Mesenchymal stem cell (in vitro differentiated cells and primary cell): ENCODE data around the gene EDNRA.

Experiments used
- DNase-seq: peaks from one replicate; pipeline ENCODE4 v3.0.0-alpha.2; 2013
- H2AFZ ChIP-seq: one replicate; pipeline ENCODE4 v1.6.1; 2013; ENCODE audit warnings: low read depth, mild to moderate bottlenecking, control low read depth, inconsistent platforms, low read length, moderate library complexity
- H2AK5ac ChIP-seq: 2 replicates; pipeline ENCODE4 v1.6.1; 2013; ENCODE audit warnings: low read length, moderate library complexity, mild to moderate bottlenecking, inconsistent platforms; ENCODE audit not compliant: severe bottlenecking
- H2BK120ac ChIP-seq: one replicate; pipeline ENCODE4 v1.6.1; 2013; ENCODE audit warnings: low read depth, mild to moderate bottlenecking, inconsistent platforms, low read length, moderate library complexity
- H2BK12ac ChIP-seq, 2 experiments: one replicate each; pipeline ENCODE4 v1.6.1; 2013; ENCODE audit warnings: inconsistent platforms in 2 of 2, low read length in 2 of 2, mild to moderate bottlenecking in 2 of 2, moderate library complexity in 2 of 2, control low read depth in 1 of 2
- H2BK15ac ChIP-seq: one replicate; pipeline ENCODE4 v1.6.1; 2013; ENCODE audit warnings: mild to moderate bottlenecking, low read depth, inconsistent platforms; ENCODE audit not compliant: poor library complexity, severe bottlenecking
- H2BK5ac ChIP-seq: 2 replicates; pipeline ENCODE4 v1.6.1; 2013; ENCODE audit warnings: low read depth, mild to moderate bottlenecking, low read length, control low read depth, inconsistent platforms; ENCODE audit not compliant: poor library complexity, severe bottlenecking
- H3K14ac ChIP-seq, 2 experiments: one replicate each; pipeline ENCODE4 v1.6.1; 2013; ENCODE audit warnings: inconsistent platforms in 2 of 2, low read length in 2 of 2, control low read depth in 1 of 2, mild to moderate bottlenecking in 1 of 2, moderate library complexity in 1 of 2
- H3K18ac ChIP-seq, 2 experiments: one replicate each; pipeline ENCODE4 v1.6.1; 2013; ENCODE audit warnings: inconsistent platforms in 2 of 2, low read length in 2 of 2, control low read depth in 1 of 2, low read depth in 1 of 2, mild to moderate bottlenecking in 1 of 2
- H3K23ac ChIP-seq, 2 experiments: one replicate each; pipeline ENCODE4 v1.6.1; 2013; ENCODE audit warnings: inconsistent platforms in 2 of 2, low read length in 2 of 2, mild to moderate bottlenecking in 2 of 2, moderate library complexity in 2 of 2, control low read depth in 1 of 2
- H3K27ac ChIP-seq: 2 replicates; pipeline ENCODE4 v1.5.1; 2013; ENCODE audit warnings: mild to moderate bottlenecking, moderate library complexity, low read length, control low read depth, inconsistent platforms; ENCODE audit not compliant: poor library complexity, severe bottlenecking
- H3K27me3 ChIP-seq, 2 experiments: 2 replicates each; pipeline versions ENCODE4 v1.6.1 to v1.7.0; 2013; ENCODE audit warnings: low read length in 2 of 2, mild to moderate bottlenecking in 2 of 2, moderate library complexity in 2 of 2, control low read depth in 1 of 2, inconsistent platforms in 1 of 2; ENCODE audit not compliant: control insufficient read depth in 1 of 2, insufficient read depth in 1 of 2
- H3K36me3 ChIP-seq, 2 experiments: 2 replicates each; pipeline versions ENCODE4 v1.6.1 to v1.7.0; 2013; ENCODE audit warnings: low read length in 2 of 2, control low read depth in 1 of 2, inconsistent platforms in 1 of 2, low read depth in 1 of 2, mild to moderate bottlenecking in 1 of 2; ENCODE audit not compliant: insufficient read depth in 2 of 2, control insufficient read depth in 1 of 2
- H3K4ac ChIP-seq, 2 experiments: one replicate each; pipeline ENCODE4 v1.6.1; 2013; ENCODE audit warnings: inconsistent platforms in 2 of 2, low read length in 2 of 2, mild to moderate bottlenecking in 2 of 2, moderate library complexity in 2 of 2, control low read depth in 1 of 2, low read depth in 1 of 2
- H3K4me1 ChIP-seq: 2 replicates; pipeline ENCODE4 v1.6.1; 2013; ENCODE audit warnings: low read depth, low read length, control low read depth; ENCODE audit not compliant: control insufficient read depth, insufficient read depth
- H3K4me2 ChIP-seq: 2 replicates; pipeline ENCODE4 v1.6.1; 2013; ENCODE audit warnings: low read length, mild to moderate bottlenecking, inconsistent platforms; ENCODE audit not compliant: poor library complexity, severe bottlenecking
- H3K4me3 ChIP-seq, 2 experiments: 2 replicates each; pipeline versions ENCODE4 v1.5.1 to v1.7.0; 2013; ENCODE audit warnings: low read length in 2 of 2, mild to moderate bottlenecking in 2 of 2, control low read depth in 1 of 2, low read depth in 1 of 2; ENCODE audit not compliant: insufficient read depth in 1 of 2
- H3K79me1 ChIP-seq: replicated peaks from 2 replicates; pipeline ENCODE4 v1.6.1; 2013; ENCODE audit warnings: mild to moderate bottlenecking, control low read depth, low read length, inconsistent platforms; ENCODE audit not compliant: poor library complexity, severe bottlenecking
- H3K9ac ChIP-seq: 2 replicates; pipeline ENCODE4 v1.7.0; 2013; ENCODE audit warnings: mild to moderate bottlenecking, low read length, moderate library complexity
- H3K9me3 ChIP-seq: 2 replicates; pipeline ENCODE4 v1.7.0; 2013; ENCODE audit warnings: mild to moderate bottlenecking, low read length; ENCODE audit not compliant: control insufficient read depth
- H4K8ac ChIP-seq: one replicate; pipeline ENCODE4 v1.6.1; 2013; ENCODE audit warnings: inconsistent platforms, mild to moderate bottlenecking, low read length, moderate library complexity
- H4K91ac ChIP-seq: one replicate; pipeline ENCODE4 v1.6.1; 2013; ENCODE audit warnings: mild to moderate bottlenecking, low read length, inconsistent platforms
- WGBS: methylation state at CpG from one replicate; pipeline ENCODE4 v1.1.7; 2013; ENCODE audit warnings: mixed read lengths; 5-methylcytosine and 5-hydroxymethylcytosine counted together

The EDNRA gene

DNA sequence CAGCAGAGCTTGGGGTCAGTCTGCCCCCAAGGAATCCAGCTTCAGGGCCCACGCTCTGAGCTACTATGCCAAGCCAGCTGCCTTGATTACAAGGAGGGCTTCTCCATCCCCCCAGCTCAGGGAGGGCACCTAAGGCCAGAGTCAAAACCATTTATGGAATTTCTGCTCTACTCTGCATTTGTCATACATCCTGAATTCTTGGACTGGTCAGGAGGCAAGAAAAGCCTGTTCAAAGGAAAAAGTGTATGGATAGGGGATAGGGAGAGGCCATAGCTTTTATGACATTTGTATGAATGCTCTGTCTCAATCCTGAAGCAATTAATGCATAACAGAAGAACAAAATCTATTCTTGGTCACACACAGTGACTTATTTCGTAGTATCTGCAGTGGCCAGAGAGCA lies 32.2 kb downstream of the EDNRA start:
- DNase-seq, result no peak
- no peak overlapping the region for H3K23ac ChIP-seq
- no peak overlapping the region for H3K27ac ChIP-seq
- no peak overlapping the region for H3K14ac ChIP-seq
- H3K4me1 ChIP-seq, result no peaks in the 10 kb centered on the region
- no peak overlapping the region for H3K4me2 ChIP-seq
- H4K91ac ChIP-seq, result no peak overlapping the region
- H2BK5ac ChIP-seq, result no peak overlapping the region
- H2AK5ac ChIP-seq, result no peak overlapping the region
- H3K36me3 ChIP-seq, result no peaks in the 10 kb centered on the region
- no peak overlapping the region for H3K4me3 ChIP-seq
- no peak overlapping the region for H3K18ac ChIP-seq
- H3K9me3 ChIP-seq, result no peaks in the 10 kb centered on the region
- H2BK12ac ChIP-seq, result no peak overlapping the region
- no peak overlapping the region for H3K4ac ChIP-seq
- no peak overlapping the region for H2BK15ac ChIP-seq
- H4K8ac ChIP-seq, result no peak overlapping the region
- H3K9ac ChIP-seq, result no peak overlapping the region
- 100% methylated on average over 2 of the region's 2 CpGs for WGBS
- H3K79me1 ChIP-seq, result no peaks in the 10 kb centered on the region
- no peaks in the 10 kb centered on the region for H3K27me3 ChIP-seq
- no peak overlapping the region for H2BK120ac ChIP-seq
- H2AFZ ChIP-seq, result no peak overlapping the region

DNA sequence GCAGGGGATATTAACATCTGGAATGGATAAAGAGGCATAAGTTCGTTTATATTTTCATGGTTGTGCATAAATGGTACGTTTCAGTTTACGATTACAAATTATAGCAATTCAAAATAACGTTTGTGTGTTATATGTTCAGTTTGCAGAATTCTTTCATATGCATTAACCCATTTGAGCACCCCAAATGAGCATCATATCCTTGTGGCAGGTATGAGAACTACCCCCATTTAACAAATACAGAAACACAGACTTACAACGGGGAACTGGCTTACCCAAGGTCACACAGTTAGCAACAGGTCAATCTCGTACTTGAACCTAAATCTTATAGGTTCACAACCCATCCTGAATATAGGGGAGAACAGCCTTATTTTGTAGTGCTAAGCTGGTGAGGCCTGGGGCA lies 33.1 kb downstream of the EDNRA start:
- H3K27me3 ChIP-seq, result no peaks in the 10 kb centered on the region
- no peaks in the 10 kb centered on the region for H3K4me1 ChIP-seq
- H2BK12ac ChIP-seq, result no peak overlapping the region
- no peak overlapping the region for H4K91ac ChIP-seq
- no peak overlapping the region for H3K18ac ChIP-seq
- no peak overlapping the region for H4K8ac ChIP-seq
- no peak overlapping the region for H2BK120ac ChIP-seq
- H3K23ac ChIP-seq, result no peak overlapping the region
- H2AFZ ChIP-seq, result no peak overlapping the region
- DNase-seq, result no peak
- H3K79me1 ChIP-seq, result no peaks in the 10 kb centered on the region
- no peak overlapping the region for H3K14ac ChIP-seq
- no peak overlapping the region for H3K4ac ChIP-seq
- no peak overlapping the region for H2BK5ac ChIP-seq
- no peak overlapping the region for H3K9ac ChIP-seq
- no peak overlapping the region for H3K4me3 ChIP-seq
- WGBS, result 94% methylated on average over 2 of the region's 6 CpGs
- no peaks in the 10 kb centered on the region for H3K9me3 ChIP-seq
- H3K36me3 ChIP-seq, result no peaks in the 10 kb centered on the region
- H3K27ac ChIP-seq, result no peak overlapping the region
- H2BK15ac ChIP-seq, result no peak overlapping the region
- no peak overlapping the region for H2AK5ac ChIP-seq
- no peak overlapping the region for H3K4me2 ChIP-seq

DNA sequence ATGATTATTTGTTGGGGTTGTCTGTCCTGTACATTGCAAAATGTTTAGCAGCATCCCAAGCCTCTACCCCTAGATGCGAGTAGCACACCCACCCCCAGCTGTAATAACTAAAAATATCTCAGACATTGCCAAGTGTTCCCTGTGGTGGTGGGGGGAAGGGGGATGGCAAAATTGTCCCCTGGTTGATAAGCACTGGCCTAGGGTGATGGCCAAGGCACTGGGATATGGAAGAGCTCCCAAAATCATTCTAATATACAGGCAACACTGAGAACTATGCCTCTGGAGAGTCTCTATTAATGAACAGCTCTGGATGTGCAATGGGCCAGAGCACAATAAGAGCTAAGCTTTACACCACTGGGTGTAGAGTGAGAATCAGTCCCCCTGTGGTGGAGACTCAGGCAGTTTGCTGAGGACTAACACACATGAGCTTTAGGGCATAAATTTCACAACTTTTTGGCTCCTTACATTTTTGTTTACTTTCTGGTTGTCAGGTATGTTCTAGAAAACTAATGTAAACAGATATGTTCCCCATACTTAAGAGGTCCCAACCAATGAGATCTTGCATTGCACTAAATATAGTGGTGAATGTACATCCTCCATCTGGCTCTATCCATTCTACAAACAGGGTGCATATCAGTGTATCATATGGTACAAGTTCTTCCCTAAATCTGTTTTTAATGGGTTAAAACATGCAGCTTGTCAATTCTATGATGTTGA lies 34.5 kb downstream of the EDNRA start:
- Histone ChIP-seq H3K4me1 (no peaks in the 10 kb centered on the region), H3K23ac (no peak overlapping the region), H4K91ac (no peak overlapping the region), H2AK5ac (no peak overlapping the region), H4K8ac (no peak overlapping the region), H3K14ac (no peak overlapping the region), H3K36me3 (no peaks in the 10 kb centered on the region), H3K27me3 (no peaks in the 10 kb centered on the region), H2BK120ac (no peak overlapping the region), H3K9ac (no peak overlapping the region), H3K9me3 (no peaks in the 10 kb centered on the region), H3K18ac (no peak overlapping the region), H3K4ac (no peak overlapping the region), H2BK12ac (no peak overlapping the region), H2BK15ac (no peak overlapping the region), H3K4me2 (no peak overlapping the region), H2BK5ac (no peak overlapping the region), H3K4me3 (no peak overlapping the region), H3K79me1 (no peaks in the 10 kb centered on the region), H2AFZ (no peak overlapping the region), H3K27ac (no peak overlapping the region)
- DNase-seq, result no peak
- no CpG with 5 or more reads among the region's 1 CpG for whole genome bisulfite sequencing

DNA sequence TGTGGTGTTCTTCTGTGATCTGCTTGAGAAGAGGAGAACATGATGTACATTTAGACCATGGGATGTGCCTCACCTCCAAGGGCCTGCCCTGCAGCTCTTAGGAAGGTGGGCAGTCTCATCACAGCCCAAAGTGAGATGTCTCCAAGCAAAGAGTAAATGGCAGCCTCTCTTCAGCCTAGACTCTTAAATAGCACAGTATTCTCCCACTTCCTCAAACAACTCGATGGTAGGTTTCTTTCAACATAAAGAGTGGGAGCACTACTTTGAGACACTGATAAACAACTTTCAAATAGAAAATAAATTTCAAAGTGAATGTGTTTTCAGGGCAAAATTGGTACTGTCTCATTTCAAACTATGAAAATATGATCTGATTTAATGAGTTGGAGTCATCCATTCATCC lies 35.2 kb downstream of the EDNRA start:
- Histone ChIP-seq H3K23ac (no peak overlapping the region), H3K4me2 (no peak overlapping the region), H3K9me3 (no peaks in the 10 kb centered on the region), H4K8ac (no peak overlapping the region), H3K4me3 (no peak overlapping the region), H3K4me1 (no peaks in the 10 kb centered on the region), H2AFZ (no peak overlapping the region), H3K27ac (no peak overlapping the region), H3K36me3 (no peaks in the 10 kb centered on the region), H3K79me1 (no peaks in the 10 kb centered on the region), H4K91ac (no peak overlapping the region), H2BK12ac (no peak overlapping the region), H2BK120ac (no peak overlapping the region), H3K14ac (no peak overlapping the region), H2BK15ac (no peak overlapping the region), H2AK5ac (no peak overlapping the region), H2BK5ac (no peak overlapping the region), H3K4ac (no peak overlapping the region), H3K9ac (no peak overlapping the region), H3K18ac (no peak overlapping the region), H3K27me3 (no peaks in the 10 kb centered on the region)
- DNase-seq, result no peak
- WGBS, result no CpG with 5 or more reads among the region's 1 CpG
